LHCN-M2 (cell line): ENCODE data around the gene GNB1L. TPM values are rescaled to one million over a fixed set of nuclear protein-coding genes. Genes with fewer than 3 reads are reported as not detected.
A peak's percentile ranks its signal among the peaks of the same experiment; 100 is the strongest.

Experiments
- DNase-seq: peaks from one replicate; pipeline ENCODE4 v3.0.0-alpha.2; 2012; ENCODE audit warnings: low read depth
- total RNA-seq: library from RNA; depleted of rRNA; stranded (reverse); fragments of >200 nt; gene quantifications from 2 replicates; pipeline ENCODE4 v1.2.3, GENCODE V29; 2014

The GNB1L gene
- total RNA-seq, 1 experiment from 2014 or later, result 11.3 TPM

DNA sequence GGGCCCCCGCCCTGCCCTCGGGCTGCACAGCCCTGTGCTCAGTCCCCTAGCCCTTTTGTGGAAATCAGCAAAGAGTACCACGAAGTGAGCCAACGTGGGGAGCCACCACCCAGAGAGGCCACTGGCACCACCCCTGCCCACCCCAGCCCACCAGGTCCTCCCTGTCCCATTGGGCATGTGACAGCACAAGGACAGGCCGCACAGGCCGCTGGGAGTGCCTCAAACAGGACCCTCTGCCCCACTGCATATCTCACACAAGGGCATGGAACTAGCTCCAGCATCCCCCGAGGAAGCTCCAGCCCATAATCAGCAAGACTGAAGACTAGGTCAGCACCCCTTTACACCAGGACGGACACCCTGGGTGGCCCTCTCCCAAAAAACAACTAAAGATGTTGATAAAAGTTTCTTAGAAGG lies 29.7 kb downstream of the GNB1L start:
- no peak for DNase-seq

GRCh38 chr22:19824212-19824925 lies 30.3 kb downstream of the GNB1L start:
- peak; percentile 12 for DNase-seq

DNA sequence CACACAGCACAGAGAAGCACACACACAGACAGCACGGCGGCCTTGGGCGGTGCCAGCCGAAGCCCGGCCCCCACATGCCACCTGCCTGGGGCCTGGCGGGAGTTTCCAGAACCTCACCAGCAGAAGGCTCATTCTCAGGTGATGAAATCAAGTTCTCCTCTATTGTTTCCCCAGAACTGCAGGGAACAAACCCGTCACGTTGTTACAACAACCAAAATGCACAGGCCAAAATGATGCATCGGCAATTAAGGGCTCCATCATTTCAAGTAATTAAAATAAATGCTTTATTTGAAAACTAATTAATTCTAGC lies 30.8 kb downstream of the GNB1L start:
- DNase-seq, result no peak

DNA sequence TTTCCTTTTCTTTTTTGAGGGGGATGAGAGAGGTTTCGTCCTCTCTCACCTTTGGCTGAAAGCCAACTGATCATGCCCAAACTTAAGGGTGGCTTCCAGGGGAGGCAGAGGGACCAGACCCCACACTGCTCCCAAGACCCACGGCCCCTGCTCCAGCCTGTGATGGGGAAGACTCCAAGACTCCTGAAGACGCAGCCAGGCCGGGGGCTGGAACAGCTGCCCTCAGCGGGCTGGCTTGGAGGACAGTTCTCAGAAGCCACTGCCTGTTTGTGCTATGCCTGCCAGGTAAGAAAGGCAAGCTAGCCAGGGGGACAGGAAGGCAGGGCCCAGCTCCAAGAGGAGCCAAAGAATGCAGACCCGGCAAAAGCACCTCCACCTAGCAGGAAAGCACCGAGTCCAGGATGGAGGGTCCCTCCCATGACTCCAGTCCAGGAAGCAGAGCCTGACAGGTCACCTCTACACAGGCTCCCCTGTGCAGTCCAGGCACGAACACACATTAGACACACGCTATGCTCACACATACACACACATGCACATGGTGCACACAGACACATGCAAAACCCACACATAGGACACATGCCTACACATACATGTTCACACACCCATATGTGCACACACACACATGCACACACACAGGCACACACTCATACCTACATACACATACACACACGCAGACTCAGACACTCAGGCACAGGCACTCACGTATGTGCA lies 31.3 kb downstream of the GNB1L start:
- DNase-seq, result no peak

- no peak for DNase-seq
Measured at GRCh38 chr22:19822301-19823117, 32.2 kb downstream of the GNB1L start.

GRCh38 chr22:19821523-19822300 lies 33.0 kb downstream of the GNB1L start:
- DNase-seq, result no peak

GRCh38 chr22:19820880-19821522 lies 33.7 kb downstream of the GNB1L start:
- DNase-seq, result no peak

GRCh38 chr22:19819911-19820879 lies 34.5 kb downstream of the GNB1L start:
- DNase-seq, result no peak

DNA sequence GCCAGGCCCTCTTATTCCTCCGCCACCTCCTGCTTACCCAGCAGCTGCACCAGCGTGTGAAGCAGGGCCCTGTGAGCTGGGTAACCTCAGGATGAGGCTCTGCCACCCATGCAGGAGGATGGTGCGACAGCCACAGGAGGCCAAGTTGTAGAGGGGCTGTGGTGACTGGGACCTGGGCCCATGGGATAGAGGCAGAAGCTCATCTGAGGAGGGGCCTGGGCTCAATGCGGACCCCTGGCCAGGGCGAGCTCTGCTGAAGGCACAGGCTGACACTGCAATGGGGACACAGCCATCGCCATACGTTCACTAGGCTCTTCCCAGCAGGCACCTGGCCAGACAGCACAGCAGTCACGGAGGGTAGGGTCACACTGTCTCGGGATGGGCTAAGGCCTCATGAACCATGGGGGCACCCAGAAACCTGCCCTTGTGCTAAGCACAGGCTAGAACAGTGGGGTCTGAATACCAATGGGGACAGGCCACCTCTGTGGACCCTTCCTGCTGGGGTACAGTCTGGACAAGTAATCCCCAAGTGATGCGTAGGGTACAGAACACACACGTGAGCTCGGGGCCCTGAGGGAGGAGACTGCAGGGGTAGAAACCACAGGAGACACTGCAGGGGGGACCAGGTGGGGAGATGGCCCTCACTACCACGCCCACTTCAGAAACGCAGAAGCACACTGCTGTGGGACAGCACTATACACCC lies 35.3 kb downstream of the GNB1L start:
- no peak for DNase-seq

- no peak for DNase-seq
Measured at GRCh38 chr22:19818324-19819207, 36.1 kb downstream of the GNB1L start.

- DNase-seq, result no peak
Measured at GRCh38 chr22:19816372-19817119, 38.1 kb downstream of the GNB1L start.

DNA sequence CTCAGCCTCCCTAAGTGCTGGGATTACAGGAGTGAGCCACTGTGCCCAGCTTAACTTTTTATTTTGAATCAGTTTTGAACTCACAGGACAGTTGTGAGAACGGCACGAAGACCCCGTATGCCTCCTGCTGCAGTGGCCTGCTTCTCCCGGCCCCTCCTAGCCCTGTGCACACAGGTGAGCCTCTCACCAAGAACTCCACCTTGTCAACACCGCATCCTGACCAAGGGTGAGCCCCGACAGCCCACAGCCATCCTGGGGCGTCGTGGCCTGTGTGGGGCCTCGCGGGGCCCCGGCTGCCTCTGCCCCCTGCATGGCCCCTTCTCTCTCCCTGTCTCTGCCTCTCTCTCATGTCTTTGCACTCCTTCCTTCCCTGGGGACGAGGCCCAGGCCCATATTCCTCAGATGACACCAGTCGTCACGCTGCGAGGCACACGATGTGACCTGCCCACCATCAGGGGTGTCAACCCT lies 38.8 kb downstream of the GNB1L start:
- no peak for DNase-seq

DNA sequence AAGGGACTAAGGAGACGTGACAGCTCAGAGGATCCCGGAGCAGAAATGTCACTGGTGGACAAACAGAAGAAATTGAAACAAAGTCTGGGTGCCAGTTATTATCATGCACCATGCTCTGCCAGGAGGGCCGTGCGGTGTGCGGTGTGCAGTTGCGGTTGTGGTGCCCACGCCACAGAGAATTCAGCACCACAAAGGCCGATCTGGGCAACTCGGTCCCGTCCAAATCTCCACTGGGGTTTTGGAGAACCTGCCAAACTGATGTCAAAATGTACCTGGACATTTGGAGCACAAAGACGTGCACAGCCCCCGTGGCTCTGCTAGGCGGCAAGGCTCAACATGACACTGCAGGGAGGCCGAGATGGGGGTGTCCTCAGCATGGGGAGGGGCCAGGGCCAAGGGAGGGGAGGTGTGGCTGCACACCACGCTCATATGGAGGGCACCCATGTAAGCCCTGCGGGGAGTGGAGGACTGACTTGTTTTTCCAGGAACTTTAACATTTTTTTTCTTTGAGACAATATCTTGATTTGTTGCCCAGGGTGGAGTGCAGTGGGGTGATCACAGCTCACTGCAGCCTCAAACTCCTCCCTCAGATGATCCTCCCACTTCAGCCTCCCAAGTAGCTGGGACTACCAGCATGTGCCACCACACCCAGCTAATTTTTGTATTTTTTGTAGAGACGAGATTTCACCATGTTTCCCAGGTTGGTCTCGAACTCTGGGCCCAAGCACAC lies 39.4 kb downstream of the GNB1L start:
- no peak for DNase-seq

- DNase-seq, result no peak
Measured at GRCh38 chr22:19814428-19814827, 40.2 kb downstream of the GNB1L start.

DNA sequence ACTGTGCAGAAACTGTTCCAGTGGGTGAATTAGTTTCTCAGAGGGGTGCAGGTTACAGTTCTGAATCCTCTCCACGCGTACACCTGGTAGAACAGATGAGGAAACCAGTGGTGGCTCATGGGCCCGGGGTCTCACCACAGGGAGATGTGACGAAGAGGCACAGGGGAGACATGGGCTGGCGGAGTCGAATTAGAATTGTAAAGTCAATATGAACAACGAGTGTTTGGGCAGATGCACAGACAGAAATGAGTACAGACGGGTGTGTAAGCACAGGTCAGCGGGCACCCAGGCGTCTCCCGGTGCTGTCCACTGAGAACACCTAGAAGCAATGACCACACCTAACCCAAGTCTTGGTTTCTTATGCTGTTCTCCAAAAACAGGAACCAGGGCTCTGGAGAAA lies 41.8 kb downstream of the GNB1L start:
- no peak for DNase-seq

DNA sequence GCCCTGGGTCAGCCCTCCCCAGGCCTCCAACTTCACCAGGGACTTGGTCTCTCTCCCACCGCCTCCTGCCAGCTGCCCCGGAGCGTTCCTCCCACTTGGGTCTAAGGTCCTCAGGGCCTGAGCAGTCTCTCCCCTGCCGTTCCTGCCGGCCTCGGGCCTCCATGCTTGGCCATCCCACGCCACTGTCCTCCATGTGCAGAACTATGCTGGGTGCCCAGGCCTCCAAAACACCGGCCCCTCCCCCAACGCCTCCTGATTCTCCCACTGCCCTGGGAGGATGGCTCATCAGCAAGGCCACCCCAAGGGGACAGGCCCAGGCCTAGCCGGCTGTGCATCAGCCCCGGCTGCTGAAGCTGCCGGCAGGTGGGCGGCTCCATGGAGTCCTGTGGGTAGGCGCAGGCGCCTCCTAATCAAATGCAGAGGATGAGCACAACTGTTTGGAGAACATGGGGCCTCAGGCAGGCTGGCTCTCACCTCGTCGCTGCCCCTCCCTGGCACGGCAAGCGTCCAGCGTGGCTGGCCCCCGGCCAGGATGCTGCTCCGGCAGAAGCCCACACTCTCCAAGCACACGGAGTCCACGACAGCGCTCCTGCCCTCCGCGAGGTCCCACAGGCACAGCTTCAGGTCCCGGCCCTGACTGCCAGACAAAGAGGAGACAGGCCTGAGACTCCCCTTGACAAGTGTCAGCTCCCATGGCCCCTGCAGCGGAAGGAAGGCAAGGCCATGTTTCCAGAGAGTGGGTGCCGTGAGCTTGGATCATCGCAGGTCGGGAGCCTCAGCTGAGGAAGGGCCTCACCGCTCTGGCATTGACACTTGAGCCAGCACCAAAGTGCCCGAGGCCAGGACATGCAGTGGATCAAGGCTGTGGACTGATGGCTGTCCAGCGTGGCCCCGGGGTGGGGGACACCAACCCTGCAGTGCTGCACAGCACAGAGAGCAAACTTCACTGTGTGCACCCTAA lies 42.6 kb downstream of the GNB1L start:
- DNase-seq, result no peak
